OCI-LY1 (cell line): ENCODE data around the gene MYO10.

Source experiments
- H2AFZ ChIP-seq: fragments of 200-600 bp; sonication (generic), shearing (Covaris generic); 2 replicates; pipeline ENCODE4 v1.6.0; 2014; ENCODE audit warnings: antibody characterized with exemption, mild to moderate bottlenecking, low read length
- H3F3A ChIP-seq: fragments of 200-600 bp; sonication (generic), shearing (Covaris generic); 2 replicates; pipeline ENCODE4 v1.6.0; 2014; ENCODE audit warnings: mild to moderate bottlenecking, antibody characterized with exemption, low read length, moderate library complexity; ENCODE audit not compliant: insufficient read depth
- H3K27ac ChIP-seq: fragments of 200-600 bp; sonication (generic); 2 replicates; pipeline ENCODE4 v1.5.1; 2014; ENCODE audit warnings: low read length, mixed run types, mild to moderate bottlenecking, low read depth; ENCODE audit not compliant: poor library complexity, severe bottlenecking
- H3K27me3 ChIP-seq: fragments of 200-600 bp; sonication (generic); 2 replicates; pipeline ENCODE4 v1.6.0; 2014; ENCODE audit warnings: antibody characterized with exemption, mild to moderate bottlenecking, low read length, moderate library complexity; ENCODE audit not compliant: insufficient read depth
- H3K36me3 ChIP-seq: fragments of 200-600 bp; sonication (generic); 2 replicates; pipeline ENCODE4 v1.6.1; 2014; ENCODE audit warnings: mild to moderate bottlenecking, antibody characterized with exemption, low read length, moderate library complexity, mixed read lengths; ENCODE audit not compliant: insufficient read depth
- H3K4me1 ChIP-seq: fragments of 200-600 bp; sonication (generic); 2 replicates; pipeline ENCODE4 v1.5.1; 2014; ENCODE audit warnings: mild to moderate bottlenecking, low read length, moderate library complexity; ENCODE audit not compliant: insufficient read depth, severe bottlenecking
- H3K4me2 ChIP-seq: fragments of 200-600 bp; sonication (generic), shearing (Covaris generic); 2 replicates; pipeline ENCODE4 v1.6.1; 2014; ENCODE audit warnings: low read length
- H3K4me3 ChIP-seq: fragments of 200-600 bp; sonication (generic); 2 replicates; pipeline ENCODE4 v1.5.1; 2014; ENCODE audit warnings: low read length, low read depth, mild to moderate bottlenecking, mixed read lengths; ENCODE audit not compliant: poor library complexity, severe bottlenecking
- H3K79me2 ChIP-seq: fragments of 200-600 bp; shearing (Covaris generic); 2 replicates; pipeline ENCODE4 v1.6.1; 2016; ENCODE audit warnings: mixed run types, low read length, mixed read lengths; ENCODE audit not compliant: insufficient read depth
- H3K9ac ChIP-seq: fragments of 200-600 bp; sonication (generic), shearing (Covaris generic); 2 replicates; pipeline ENCODE4 v1.6.1; 2014; ENCODE audit warnings: mild to moderate bottlenecking, low read length, mixed read lengths
- H3K9me2 ChIP-seq: fragments of 200-600 bp; sonication (generic), shearing (Covaris generic); 2 replicates; pipeline ENCODE4 v1.6.1; 2014; ENCODE audit warnings: low read depth, mild to moderate bottlenecking, low read length, mixed read lengths
- H3K9me3 ChIP-seq: fragments of 200-600 bp; shearing (Covaris generic); 2 replicates; pipeline ENCODE4 v1.6.1; 2014; ENCODE audit warnings: low read length, mixed read lengths
- H4K20me1 ChIP-seq: fragments of 200-600 bp; sonication (generic), shearing (Covaris generic); 2 replicates; pipeline ENCODE4 v1.6.0; 2016; ENCODE audit warnings: mild to moderate bottlenecking, low read length; ENCODE audit not compliant: insufficient read depth
- CTCF ChIP-seq: fragments of 200-600 bp; sonication (generic), shearing (Covaris generic); IDR thresholded peaks from 2 replicates; pipeline ENCODE4 v1.5.1; 2017; ENCODE audit warnings: mild to moderate bottlenecking, antibody characterized with exemption, low read length, moderate library complexity, mixed read lengths
- EZH2 ChIP-seq: fragments of 200-600 bp; sonication (generic), shearing (Covaris generic); IDR thresholded peaks from 2 replicates; pipeline ENCODE4 v1.8.0; 2017; ENCODE audit warnings: borderline replicate concordance, mixed run types, mild to moderate bottlenecking, antibody characterized with exemption, low read length, moderate library complexity, mixed read lengths

The MYO10 gene

GRCh38 chr5:16907270-16907669, 28.8 kb downstream of the MYO10 start:
- no peaks in the 10 kb centered on the region for H3K36me3 ChIP-seq
- no peaks in the 10 kb centered on the region for H3K9me2 ChIP-seq
- no peak overlapping the region for H3K9ac ChIP-seq
- no peak overlapping the region for H3K4me3 ChIP-seq
- no peak overlapping the region for H2AFZ ChIP-seq
- TF ChIP-seq EZH2 = no peak
- no peak for TF ChIP-seq CTCF
- no peaks in the 10 kb centered on the region for H3K9me3 ChIP-seq
- no peak overlapping the region for H3K27ac ChIP-seq
- H3F3A ChIP-seq = no peaks in the 10 kb centered on the region
- no peaks in the 10 kb centered on the region for H4K20me1 ChIP-seq
- H3K4me1 ChIP-seq = no peaks in the 10 kb centered on the region
- no peaks in the 10 kb centered on the region for H3K79me2 ChIP-seq
- H3K4me2 ChIP-seq = no peak overlapping the region
- H3K27me3 ChIP-seq = no peaks in the 10 kb centered on the region

- no peaks in the 10 kb centered on the region for H3F3A ChIP-seq
- H4K20me1 ChIP-seq = no peaks in the 10 kb centered on the region
- TF ChIP-seq EZH2 = no peak
- TF ChIP-seq CTCF = no peak
- H3K9ac ChIP-seq = no peak overlapping the region
- no peaks in the 10 kb centered on the region for H3K27me3 ChIP-seq
- H2AFZ ChIP-seq = no peak overlapping the region
- H3K4me1 ChIP-seq = no peaks in the 10 kb centered on the region
- H3K4me2 ChIP-seq = no peak overlapping the region
- no peaks in the 10 kb centered on the region for H3K36me3 ChIP-seq
- H3K27ac ChIP-seq = no peak overlapping the region
- no peaks in the 10 kb centered on the region for H3K9me3 ChIP-seq
- no peaks in the 10 kb centered on the region for H3K79me2 ChIP-seq
- H3K9me2 ChIP-seq = no peaks in the 10 kb centered on the region
- H3K4me3 ChIP-seq = no peak overlapping the region
Observed at GRCh38 chr5:16906255-16906654, 29.8 kb downstream of the MYO10 start.

GRCh38 chr5:16903480-16904300, 32.4 kb downstream of the MYO10 start:
- Histone ChIP-seq H3K9me3 (no peaks in the 10 kb centered on the region), H3K4me1 (no peaks in the 10 kb centered on the region), H3K4me3 (no peak overlapping the region), H3K79me2 (no peaks in the 10 kb centered on the region), H3K36me3 (no peaks in the 10 kb centered on the region), H3K9me2 (no peaks in the 10 kb centered on the region), H4K20me1 (no peaks in the 10 kb centered on the region), H3K4me2 (no peak overlapping the region), H3F3A (no peaks in the 10 kb centered on the region), H2AFZ (no peak overlapping the region), H3K9ac (no peak overlapping the region), H3K27ac (no peak overlapping the region), H3K27me3 (no peaks in the 10 kb centered on the region)
- TF ChIP-seq CTCF = no peak
- no peak for TF ChIP-seq EZH2
